HG03460 (cell line): ENCODE results near the gene LRRC71.

Experiments used
- ATAC-seq: cut with Tn5 transposase; IDR thresholded peaks from one replicate; pipeline ENCODE4 v1.9.1; 2021; ENCODE audit not compliant: unreplicated experiment

Gene LRRC71

GRCh38 chr1:156892190-156893047, 28.0 kb upstream of the LRRC71 start:
- no peak for ATAC-seq

- ATAC-seq = no peak
Observed at GRCh38 chr1:156893048-156893953, 27.1 kb upstream of the LRRC71 start, which contains the start of gene PEAR1. TSS of gene PEAR1 (plus strand) at chr1:156893718. CDS start at chr1:156903927, 10,209 bp downstream.

GRCh38 chr1:156894001-156894400, 26.4 kb upstream of the LRRC71 start:
- no peak for ATAC-seq

GRCh38 chr1:156894711-156895454, 25.5 kb upstream of the LRRC71 start:
- no peak for ATAC-seq

- ATAC-seq = no peak
Observed at GRCh38 chr1:156895455-156895812, 25.0 kb upstream of the LRRC71 start.

- ATAC-seq = no peak
Observed at GRCh38 chr1:156895927-156896326, 24.5 kb upstream of the LRRC71 start.

GRCh38 chr1:156896490-156897033, 23.9 kb upstream of the LRRC71 start:
- ATAC-seq = no peak

- no peak for ATAC-seq
Observed at GRCh38 chr1:156897078-156897825, 23.2 kb upstream of the LRRC71 start.

GRCh38 chr1:156898161-156898566, 22.3 kb upstream of the LRRC71 start:
- ATAC-seq = no peak

- ATAC-seq = no peak
Observed at GRCh38 chr1:156898971-156899664, 21.3 kb upstream of the LRRC71 start.

- ATAC-seq = no peak
Observed at GRCh38 chr1:156899956-156900718, 20.3 kb upstream of the LRRC71 start.

- no peak for ATAC-seq
Observed at GRCh38 chr1:156900896-156901589, 19.4 kb upstream of the LRRC71 start.

- no peak for ATAC-seq
Observed at GRCh38 chr1:156901590-156901900, 18.9 kb upstream of the LRRC71 start.

- no peak for ATAC-seq
Observed at GRCh38 chr1:156901966-156902915, 18.2 kb upstream of the LRRC71 start.

GRCh38 chr1:156903328-156904091, 16.9 kb upstream of the LRRC71 start:
- ATAC-seq = no peak

GRCh38 chr1:156904187-156904959, 16.1 kb upstream of the LRRC71 start:
- ATAC-seq = no peak
